K562 (cell line): ENCODE data around the gene FIG4. TPM values are rescaled to one million over a fixed set of nuclear protein-coding genes. Genes with fewer than 3 reads are reported as not detected.
"Not testable (repeated sequence)": the region's sequence is repeated elsewhere in the genome, so short reads cannot be mapped to it uniquely, and the experiment has no call there.

Experiments used
- BCL6 ChIP-seq: fragments of 250-450 bp; sonication (Bioruptor Pico); IDR thresholded peaks from 2 replicates; pipeline ENCODE4 v1.4.0; 2020
- CXXC5 ChIP-seq: fragments of 250-450 bp; sonication (Bioruptor Pico); IDR thresholded peaks from 2 replicates; pipeline ENCODE4 v1.8.0; 2022; ENCODE audit warnings: inconsistent platforms, mild to moderate bottlenecking, moderate library complexity
- ELF4 ChIP-seq: fragments of 450-650 bp; formaldehyde crosslinking; IDR thresholded peaks from 2 replicates; pipeline ENCODE4 v1.4.0; 2022; ENCODE audit warnings: missing genetic modification characterization
- GABPA ChIP-seq: fragments of 200-800 bp; sonication (Bioruptor generic); conservative IDR thresholded peaks from 2 replicates; pipeline ENCODE4 v1.6.1; 2016; ENCODE audit warnings: low read depth, missing genetic modification characterization, missing compliant biosample characterization
- GMEB1 ChIP-seq: fragments of 250-450 bp; sonication (Bioruptor Pico); IDR thresholded peaks from 2 replicates; pipeline ENCODE4 v1.4.0; 2020; ENCODE audit warnings: mild to moderate bottlenecking
- HINFP ChIP-seq: fragments of 450-650 bp; conservative IDR thresholded peaks from 2 replicates; pipeline ENCODE4 v1.6.1; 2016; ENCODE audit warnings: missing genetic modification characterization, low read depth, mild to moderate bottlenecking, control low read depth, missing compliant biosample characterization
- NR2C2 ChIP-seq, 2 experiments: fragments of 200-800 bp in 1 of 2; sonication (Bioruptor generic) in 1 of 2; sonication (generic) in 1 of 2; formaldehyde crosslinking in 1 of 2; IDR thresholded peaks; 2 replicates each; pipeline versions ENCODE4 v1.6.1 to v1.8.0; 2016 to 2022; ENCODE audit warnings: mild to moderate bottlenecking in 1 of 2, missing compliant biosample characterization in 1 of 2, missing genetic modification characterization in 1 of 2, missing genetic modification reagents in 1 of 2
- PATZ1 ChIP-seq: fragments of 250-450 bp; sonication (Bioruptor Pico); IDR thresholded peaks from 2 replicates; pipeline ENCODE4 v1.5.0; 2020; ENCODE audit warnings: mild to moderate bottlenecking, borderline replicate concordance
- RCOR1 ChIP-seq, 2 experiments: IDR thresholded peaks; 2 replicates each; pipeline ENCODE4 v1.6.1; 2012; ENCODE audit warnings: low read depth in 2 of 2, low read length in 2 of 2, borderline replicate concordance in 1 of 2, improper control_type of control experiment in 1 of 2
- RREB1 ChIP-seq: fragments of 250-450 bp; sonication (Bioruptor Pico); IDR thresholded peaks from 2 replicates; pipeline ENCODE4 v1.4.0; 2020
- SMARCE1 ChIP-seq: fragments of 450-650 bp; IDR thresholded peaks from 2 replicates; pipeline ENCODE4 v1.7.1; 2016; ENCODE audit warnings: mild to moderate bottlenecking
- SPI1 ChIP-seq: IDR thresholded peaks from 2 replicates; pipeline ENCODE4 v1.6.1; 2011; ENCODE audit warnings: low read depth, low read length, control low read depth, borderline replicate concordance
- THAP7 ChIP-seq: fragments of 250-450 bp; sonication (Bioruptor Pico); IDR thresholded peaks from 2 replicates; pipeline ENCODE4 v1.5.0; 2021
- polyA plus RNA-seq, 8 experiments: library from polyadenylated mRNA; depleted of rRNA in 4 of 8; stranded (reverse) in 5 of 8; unstranded in 3 of 8; fragments of >200 nt; fragmentation: Nextera tagmentation in 2 of 8; fragmentation: Illumina TruSeq in 1 of 8; extraction: Ambion mirVana in 2 of 8; extraction: Trizol in 1 of 8; gene quantifications; 2 replicates each; pipeline versions ENCODE4 v1.2.1 to v1.2.3, GENCODE V29; 2011 to 2014; ENCODE audit warnings: inconsistent platforms in 1 of 8, missing spikeins in 1 of 8
- total RNA-seq, 7 experiments: library from RNA; depleted of rRNA in 6 of 7; stranded (reverse); fragments of >200 nt in 6 of 7; fragmentation: Illumina TruSeq in 2 of 7; extraction: Trizol in 2 of 7; gene quantifications; 2 replicates each; pipeline versions ENCODE4 v1.2.1 to v1.2.3, GENCODE V29; 2011 to 2021; ENCODE audit warnings: low replicate concordance in 1 of 7

The FIG4 gene
- total and polyA plus RNA-seq, 9 of the 15 experiments (the other 6 are each of a cell fraction or from before 2014, with no cell fraction given), result 1.5 to 6.8 (median 4.3) TPM

- TF ChIP-seq HINFP (tag) (peak; percentile 68), SMARCE1 (peak; percentile 95; the same call in 1 of the 2 replicates), GABPA (peak; percentile 73), PATZ1 (CRISPR knock-in tag) (0 out of 2 replicates have a peak, but pooled peaks have one; percentile 39), CXXC5 (CRISPR knock-in tag) (peak; percentile 73), GMEB1 (CRISPR knock-in tag) (peak; percentile 69), ELF4 (peak; percentile 78; the same call in 1 of the 2 replicates), RREB1 (CRISPR knock-in tag) (peak; percentile 81; the same call in 1 of the 2 replicates), RCOR1 (IDR thresholded peaks at IDR 0.05; ENCODE audit: borderline replicate concordance in 1 of 2, low read depth in 2 of 2, low read length in 2 of 2) (0 out of 4 replicates have a peak, but pooled peaks of 1 of the 2 experiments have one; percentile 36), THAP7 (CRISPR knock-in tag) (0 out of 2 replicates have a peak, but pooled peaks have one; percentile 54), NR2C2 (tag; IDR thresholded peaks at IDR 0.05) (peak; percentile 73), SPI1 (peak; percentile 95), BCL6 (CRISPR knock-in tag) (peak; percentile 95)
- TF ChIP-seq NR2C2 (CRISPR knock-in tag; IDR thresholded peaks at IDR 0.05), result not testable (repeated sequence)
These were observed 81.1 kb downstream of the FIG4 start (continued) for GRCh38 chr6:109771939-109772755.
